SK-N-SH treated with all-trans-retinoic acid at 6 μM for 48 hours (cell line): ENCODE data around the gene TMEM128.

ENCODE experiments used
- ATAC-seq: fragments of 200-7000 bp; cut with Tn5 transposase; 3 replicates; pipeline ENCODE4 v1.9.1; 2020; ENCODE audit warnings: mild to moderate bottlenecking, moderate library complexity
- ARNTL ChIP-seq: fragments of 450-650 bp; formaldehyde crosslinking; IDR thresholded peaks from 2 replicates; pipeline ENCODE4 v1.5.0; 2020; ENCODE audit warnings: low read depth, mild to moderate bottlenecking, moderate library complexity, borderline replicate concordance
- BACH2 ChIP-seq: fragments of 250-450 bp; sonication (Bioruptor Pico); IDR thresholded peaks from 2 replicates; pipeline ENCODE4 v1.9.0; 2021; ENCODE audit warnings: mild to moderate bottlenecking, borderline replicate concordance
- CREB5 ChIP-seq: fragments of 250-450 bp; sonication (Bioruptor Pico); IDR thresholded peaks from 2 replicates; pipeline ENCODE4 v1.5.1; 2020; ENCODE audit warnings: low read depth, mild to moderate bottlenecking, moderate library complexity
- CSDC2 ChIP-seq: fragments of 250-450 bp; sonication (Bioruptor Pico); IDR thresholded peaks from 2 replicates; pipeline ENCODE4 v1.5.0; 2020; ENCODE audit warnings: mild to moderate bottlenecking, moderate library complexity
- CSRNP3 ChIP-seq: fragments of 250-450 bp; sonication (Bioruptor Pico); IDR thresholded peaks from 2 replicates; pipeline ENCODE4 v1.5.1; 2021; ENCODE audit warnings: mild to moderate bottlenecking, moderate library complexity
- ESRRG ChIP-seq: fragments of 250-450 bp; sonication (Bioruptor Pico); IDR thresholded peaks from 2 replicates; pipeline ENCODE4 v1.6.1; 2021; ENCODE audit warnings: mild to moderate bottlenecking
- GLIS3 ChIP-seq: fragments of 250-450 bp; sonication (Bioruptor Pico); IDR thresholded peaks from 2 replicates; pipeline ENCODE4 v1.5.0; 2020; ENCODE audit warnings: mild to moderate bottlenecking, moderate library complexity
- ISL1 ChIP-seq: fragments of 250-450 bp; sonication (Bioruptor Pico); IDR thresholded peaks from 2 replicates; pipeline ENCODE4 v2.1.2; 2022; ENCODE audit warnings: mild to moderate bottlenecking, moderate library complexity
- OSR1 ChIP-seq: fragments of 250-450 bp; sonication (Bioruptor Pico); IDR thresholded peaks from 2 replicates; pipeline ENCODE4 v1.8.0; 2022; ENCODE audit warnings: moderate library complexity, mild to moderate bottlenecking, inconsistent platforms
- PATZ1 ChIP-seq: fragments of 250-450 bp; sonication (Bioruptor Pico); IDR thresholded peaks from 2 replicates; pipeline ENCODE4 v1.8.0; 2020; ENCODE audit warnings: mild to moderate bottlenecking, moderate library complexity, borderline replicate concordance
- POU6F1 ChIP-seq: fragments of 250-450 bp; sonication (Bioruptor Pico); IDR thresholded peaks from 2 replicates; pipeline ENCODE4 v1.8.0; 2021; ENCODE audit warnings: low read depth, mild to moderate bottlenecking, moderate library complexity, borderline replicate concordance
- PPARA ChIP-seq: fragments of 250-450 bp; sonication (Bioruptor Pico); IDR thresholded peaks from 2 replicates; pipeline ENCODE4 v1.5.0; 2020; ENCODE audit warnings: mild to moderate bottlenecking, borderline replicate concordance
- RARB ChIP-seq: fragments of 250-450 bp; sonication (Bioruptor Pico); IDR thresholded peaks from 2 replicates; pipeline ENCODE4 v1.8.0; 2021; ENCODE audit warnings: mild to moderate bottlenecking, moderate library complexity
- TCF4 ChIP-seq: fragments of 250-450 bp; sonication (Bioruptor Pico); IDR thresholded peaks from 2 replicates; pipeline ENCODE4 v1.8.0; 2021; ENCODE audit warnings: mild to moderate bottlenecking, moderate library complexity, borderline replicate concordance
- TOX ChIP-seq: fragments of 250-450 bp; sonication (Bioruptor Pico); IDR thresholded peaks from 2 replicates; pipeline ENCODE4 v1.8.0; 2021; ENCODE audit warnings: mild to moderate bottlenecking, moderate library complexity, borderline replicate concordance
- TSHZ2 ChIP-seq: fragments of 250-450 bp; sonication (Bioruptor Pico); IDR thresholded peaks from 2 replicates; pipeline ENCODE4 v1.5.0; 2020; ENCODE audit warnings: mild to moderate bottlenecking, moderate library complexity
- ZC3H10 ChIP-seq: fragments of 250-450 bp; sonication (Bioruptor Pico); IDR thresholded peaks from 2 replicates; pipeline ENCODE4 v1.5.1; 2021; ENCODE audit warnings: mild to moderate bottlenecking, moderate library complexity
- ZFP3 ChIP-seq: fragments of 250-450 bp; sonication (Bioruptor Pico); IDR thresholded peaks from 2 replicates; pipeline ENCODE4 v1.5.0; 2020; ENCODE audit warnings: mild to moderate bottlenecking, moderate library complexity
- ZFP30 ChIP-seq: fragments of 450-650 bp; formaldehyde crosslinking; IDR thresholded peaks from 2 replicates; pipeline ENCODE4 v1.5.0; 2022; ENCODE audit warnings: mild to moderate bottlenecking, moderate library complexity
- ZNF565 ChIP-seq: fragments of 450-650 bp; formaldehyde crosslinking; conservative IDR thresholded peaks from 2 replicates; pipeline ENCODE4 v1.5.0; 2020; ENCODE audit warnings: low read depth, mild to moderate bottlenecking, moderate library complexity
- ZNF70 ChIP-seq: fragments of 450-650 bp; formaldehyde crosslinking; IDR thresholded peaks from 2 replicates; pipeline ENCODE4 v1.5.0; 2020; ENCODE audit warnings: mild to moderate bottlenecking, moderate library complexity
- ZNF8 ChIP-seq: fragments of 450-650 bp; formaldehyde crosslinking; IDR thresholded peaks from 2 replicates; pipeline ENCODE4 v1.5.0; 2020; ENCODE audit warnings: mild to moderate bottlenecking, moderate library complexity

The TMEM128 gene

GRCh38 chr4:4270529-4270928, 22.5 kb upstream of the TMEM128 start:
- no peak for TF ChIP-seq ZC3H10 (CRISPR knock-in tag)
- TF ChIP-seq CSDC2 (CRISPR knock-in tag): no peak
- TF ChIP-seq ISL1 (CRISPR knock-in tag): no peak
- TF ChIP-seq TSHZ2: no peak
- no peak for TF ChIP-seq TCF4
- no peak for TF ChIP-seq POU6F1 (CRISPR knock-in tag)
- no peak for TF ChIP-seq ZNF565
- no peak for TF ChIP-seq CREB5
- no peak for ATAC-seq

GRCh38 chr4:4269856-4270255, 21.8 kb upstream of the TMEM128 start:
- TF ChIP-seq ZFP3 (CRISPR knock-in tag) (no peak), OSR1 (CRISPR knock-in tag) (no peak), CREB5 (no peak), PPARA (CRISPR knock-in tag) (no peak), BACH2 (CRISPR knock-in tag) (no peak), CSDC2 (CRISPR knock-in tag) (no peak), ESRRG (CRISPR knock-in tag) (no peak), ZNF70 (CRISPR knock-in tag) (no peak), GLIS3 (CRISPR knock-in tag) (no peak), POU6F1 (CRISPR knock-in tag) (no peak)
- TF ChIP-seq, all 23 proteins: peak for 0
- no peak for ATAC-seq

GRCh38 chr4:4269331-4269731, 21.3 kb upstream of the TMEM128 start:
- TF ChIP-seq OSR1 (CRISPR knock-in tag) (no peak), TOX (CRISPR knock-in tag) (no peak), CSRNP3 (no peak), ZFP30 (CRISPR knock-in tag) (no peak), POU6F1 (CRISPR knock-in tag) (no peak), ISL1 (CRISPR knock-in tag) (no peak), ZNF8 (no peak), PATZ1 (no peak), ZNF565 (no peak), ZC3H10 (CRISPR knock-in tag) (no peak), ZNF70 (CRISPR knock-in tag) (no peak), RARB (CRISPR knock-in tag) (no peak), PPARA (CRISPR knock-in tag) (no peak), ARNTL (CRISPR knock-in tag) (no peak)
- ATAC-seq: no peak
